B cell (primary cell): ENCODE results near the gene PEX19. TPM values are rescaled to one million over a fixed set of nuclear protein-coding genes. Genes with fewer than 3 reads are reported as not detected.
A peak's percentile ranks its signal among the peaks of the same experiment; 100 is the strongest.

Experiments used
- ATAC-seq: fragments of 200-7000 bp; cut with Tn5 transposase; one replicate; pipeline ENCODE4 v1.10.0; 2021; ENCODE audit warnings: low read depth, mild to moderate bottlenecking, moderate number of reproducible peaks, moderate library complexity
- CTCF ChIA-PET: fragments of 350-600 bp; sonication (Branson Sonifier 250); formaldehyde crosslinking; loops from one replicate; lab custom pipeline; 2021; ENCODE audit warnings: antibody characterized with exemption, inconsistent platforms; lab: Charles Lee
- POLR2A ChIA-PET: fragments of 350-600 bp; sonication (Branson Sonifier 250); formaldehyde crosslinking; loops from one replicate; lab custom pipeline; 2021; ENCODE audit warnings: antibody characterized with exemption; lab: Charles Lee
- DNase-seq: peaks from one replicate; pipeline ENCODE4 v3.0.0; 2013
- H2AFZ ChIP-seq: 2 replicates; pipeline ENCODE4 v1.6.1; 2012; ENCODE audit warnings: mild to moderate bottlenecking, low read depth, low read length; ENCODE audit not compliant: insufficient read depth, poor library complexity, severe bottlenecking
- H3K27ac ChIP-seq, 2 donors: 1 replicate in 1 of 2; 2 replicates in 1 of 2; pipeline ENCODE4 v1.5.1; 2012 to 2013; ENCODE audit warnings: low read length in 2 of 2, mild to moderate bottlenecking in 2 of 2, moderate library complexity in 1 of 2
- H3K27me3 ChIP-seq, 4 experiments: fragments of 200-600 bp in 1 of 4; sonication (generic) in 1 of 4; replicated peaks in 1 of 4; 1 replicate in 2 of 4; 2 replicates in 2 of 4; pipeline versions ENCODE4 v1.6.1 to v1.7.0; 2013 to 2016; ENCODE audit warnings: low read length in 3 of 4, mild to moderate bottlenecking in 2 of 4, mixed read lengths in 1 of 4, moderate library complexity in 1 of 4; ENCODE audit not compliant: insufficient read depth in 4 of 4, control insufficient read depth in 3 of 4; ENCODE audit errors: control extremely low read depth in 1 of 4
- H3K36me3 ChIP-seq, 2 experiments: replicated peaks in 1 of 2; 1 replicate in 1 of 2; 2 replicates in 1 of 2; pipeline versions ENCODE4 v1.6.1 to v1.7.1; 2013; ENCODE audit warnings: low read length in 1 of 2; ENCODE audit not compliant: insufficient read depth in 2 of 2, control insufficient read depth in 1 of 2; ENCODE audit errors: control extremely low read depth in 1 of 2, extremely low read depth in 1 of 2
- H3K4me1 ChIP-seq, 2 donors: fragments of 200-600 bp in 1 of 2; sonication (generic) in 1 of 2; 1 replicate in 1 of 2; 2 replicates in 1 of 2; pipeline versions ENCODE4 v1.5.1 to v1.6.1; 2013 to 2017; ENCODE audit warnings: low read length in 2 of 2; ENCODE audit not compliant: control insufficient read depth in 2 of 2, insufficient read depth in 2 of 2
- H3K4me2 ChIP-seq: replicated peaks from 2 replicates; pipeline ENCODE3; 2012; ENCODE audit warnings: mild to moderate bottlenecking, low read depth, low read length; ENCODE audit not compliant: poor library complexity, severe bottlenecking
- H3K4me3 ChIP-seq, 5 experiments: fragments of 200-600 bp in 1 of 5; sonication (generic) in 1 of 5; 1 replicate in 3 of 5; 2 replicates in 2 of 5; pipeline versions ENCODE4 v1.5.1 to v1.7.0; 2011 to 2016; ENCODE audit warnings: low read length in 4 of 5, mild to moderate bottlenecking in 4 of 5, low read depth in 2 of 5, control low read depth in 1 of 5, moderate library complexity in 1 of 5; ENCODE audit not compliant: insufficient read depth in 1 of 5; ENCODE audit errors: control extremely low read depth in 1 of 5, extremely low read depth in 1 of 5
- H3K79me2 ChIP-seq: fragments of 200-600 bp; sonication (generic); one replicate; pipeline ENCODE4 v1.6.0; 2016; ENCODE audit warnings: low read length; ENCODE audit not compliant: control insufficient read depth, insufficient read depth
- H3K9ac ChIP-seq: fragments of 200-600 bp; sonication (generic); 2 replicates; pipeline ENCODE4 v1.6.1; 2017; ENCODE audit warnings: mild to moderate bottlenecking, low read length, moderate library complexity
- H3K9me3 ChIP-seq, 3 donors: one replicate each; pipeline versions ENCODE4 v1.6.1 to v1.7.1; 2013; ENCODE audit warnings: low read length in 2 of 3; ENCODE audit not compliant: control insufficient read depth in 2 of 3, insufficient read depth in 1 of 3; ENCODE audit errors: control extremely low read depth in 1 of 3
- H4K20me1 ChIP-seq: 2 replicates; pipeline ENCODE4 v1.6.0; 2012; ENCODE audit warnings: mild to moderate bottlenecking, low read length; ENCODE audit not compliant: insufficient read depth, control insufficient read depth, poor library complexity, severe bottlenecking
- H3K27ac Mint-ChIP-seq: one replicate; pipeline ENCODE4 v1.8.0; 2021; ENCODE audit warnings: mixed read lengths
- H3K27me3 Mint-ChIP-seq: one replicate; pipeline ENCODE4 v1.8.0; 2021; ENCODE audit warnings: mixed read lengths
- H3K4me1 Mint-ChIP-seq: one replicate; pipeline ENCODE4 v1.8.0; 2021; ENCODE audit warnings: mixed read lengths
- H3K4me3 Mint-ChIP-seq: one replicate; pipeline ENCODE4 v1.8.0; 2021; ENCODE audit warnings: mixed read lengths
- H3K9me3 Mint-ChIP-seq: one replicate; pipeline ENCODE4 v1.8.0; 2022; ENCODE audit warnings: mixed read lengths; ENCODE audit not compliant: insufficient read depth
- EZH2 ChIP-seq: IDR thresholded peaks from 2 replicates; pipeline ENCODE4 v1.6.1; 2012; ENCODE audit warnings: borderline replicate concordance, low read depth, mild to moderate bottlenecking, moderate library complexity, low read length; ENCODE audit not compliant: insufficient read depth, poor library complexity, severe bottlenecking
- WGBS: methylation state at CpG from one replicate; pipeline ENCODE4 v1.1.5; 2013; ENCODE audit warnings: missing lambda C conversion rate; ENCODE audit not compliant: insufficient coverage; 5-methylcytosine and 5-hydroxymethylcytosine counted together
- intact Hi-C: fragments of 100-400 bp; cut with micrococcal nuclease; formaldehyde crosslinking; loops from one replicate; pipeline ENCODE4 v1.10.0; 2022
- polyA plus RNA-seq: library from polyadenylated mRNA; depleted of rRNA; stranded (reverse); fragments of >200 nt; gene quantifications from 2 replicates; pipeline ENCODE4 v1.2.3, GENCODE V29; 2012
- total RNA-seq, 2 donors: library from RNA; stranded (reverse); fragments of 120-200 nt in 1 of 2; gene quantifications; 1 replicate in 1 of 2; 2 replicates in 1 of 2; pipeline versions ENCODE4 v1.2.3 to v1.2.4, GENCODE V29; 2013 to 2022
- TF ChIP-seq, protein P1 (sequence below): fragments of 200-600 bp; IDR thresholded peaks from one replicate; pipeline ENCODE4 v1.8.0; 2022; ENCODE audit warnings: antibody characterized with exemption, mild to moderate bottlenecking

The PEX19 gene
- total and polyA plus RNA-seq, 2 donors (not counting 1 experiment from before 2014, with no cell fraction given) = 20.3 to 56.0 TPM

GRCh38 chr1:160315359-160315758, 30.4 kb upstream of the PEX19 start:
- WGBS = 89% methylated on average over 2 of the region's 2 CpGs
- H3K4me3 Mint-ChIP-seq = no peak overlapping the region
- Histone ChIP-seq H3K79me2 (peaks cover 20% of the 10 kb centered on the region), H3K27me3 (no peaks in the 10 kb centered on the region), H3K4me3 (no peak overlapping the region), H3K4me2 (no peak overlapping the region), H3K9me3 (peaks cover 0 to 11% (median 5%) of the 10 kb centered on the region in 3 donors), H3K36me3 (peaks cover 26 to 84% of the 10 kb centered on the region in 2 experiments), H2AFZ (no peak overlapping the region), H3K4me1 (no peaks in the 10 kb centered on the region), H4K20me1 (peaks cover 14% of the 10 kb centered on the region), H3K9ac (no peak overlapping the region), H3K27ac (no peak overlapping the region)
- POLR2A ChIA-PET = no interaction called here
- intact Hi-C loops = no loop called here
- no peak for TF ChIP-seq EZH2
- TF ChIP-seq, protein P1, sequence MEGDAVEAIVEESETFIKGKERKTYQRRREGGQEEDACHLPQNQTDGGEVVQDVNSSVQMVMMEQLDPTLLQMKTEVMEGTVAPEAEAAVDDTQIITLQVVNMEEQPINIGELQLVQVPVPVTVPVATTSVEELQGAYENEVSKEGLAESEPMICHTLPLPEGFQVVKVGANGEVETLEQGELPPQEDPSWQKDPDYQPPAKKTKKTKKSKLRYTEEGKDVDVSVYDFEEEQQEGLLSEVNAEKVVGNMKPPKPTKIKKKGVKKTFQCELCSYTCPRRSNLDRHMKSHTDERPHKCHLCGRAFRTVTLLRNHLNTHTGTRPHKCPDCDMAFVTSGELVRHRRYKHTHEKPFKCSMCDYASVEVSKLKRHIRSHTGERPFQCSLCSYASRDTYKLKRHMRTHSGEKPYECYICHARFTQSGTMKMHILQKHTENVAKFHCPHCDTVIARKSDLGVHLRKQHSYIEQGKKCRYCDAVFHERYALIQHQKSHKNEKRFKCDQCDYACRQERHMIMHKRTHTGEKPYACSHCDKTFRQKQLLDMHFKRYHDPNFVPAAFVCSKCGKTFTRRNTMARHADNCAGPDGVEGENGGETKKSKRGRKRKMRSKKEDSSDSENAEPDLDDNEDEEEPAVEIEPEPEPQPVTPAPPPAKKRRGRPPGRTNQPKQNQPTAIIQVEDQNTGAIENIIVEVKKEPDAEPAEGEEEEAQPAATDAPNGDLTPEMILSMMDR = no peak
- H3K4me1 Mint-ChIP-seq = peaks cover 2% of the 10 kb centered on the region
- H3K27ac Mint-ChIP-seq = no peak overlapping the region
- ATAC-seq (no peak), DNase-seq (no peak)
- no peaks in the 10 kb centered on the region for H3K27me3 Mint-ChIP-seq
- CTCF ChIA-PET = no interaction called here
- H3K9me3 Mint-ChIP-seq = peaks cover 7% of the 10 kb centered on the region

DNA sequence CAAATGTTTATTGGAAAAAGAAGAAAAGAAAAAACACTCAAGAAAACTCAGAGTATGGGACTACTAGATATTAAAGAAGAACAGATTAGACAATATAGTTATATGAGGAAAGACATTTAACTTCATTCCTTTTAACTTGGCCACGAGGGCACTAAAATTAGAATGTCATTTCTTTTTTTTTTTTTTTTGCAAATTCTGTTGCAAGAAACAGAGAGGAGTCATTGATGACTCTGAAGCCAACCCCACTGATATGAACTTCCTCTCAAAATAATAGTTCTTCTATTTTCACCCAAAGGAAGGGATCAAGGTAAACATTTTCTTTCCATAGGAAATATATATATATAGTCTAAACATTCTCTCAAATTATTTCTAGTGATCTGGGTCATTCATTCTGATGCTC, 24.6 kb upstream of the PEX19 start:
- ATAC-seq = no peak
- H3K36me3 ChIP-seq = peaks cover 39 to 91% of the 10 kb centered on the region in 2 experiments
- H3K9ac ChIP-seq = no peak overlapping the region
- H3K27me3 ChIP-seq = no peaks in the 10 kb centered on the region
- no peak for TF ChIP-seq EZH2
- TF ChIP-seq, protein P1 = no peak
- peaks cover 7 to 22% of the 10 kb centered on the region in 2 donors for H3K4me1 ChIP-seq
- H3K27ac ChIP-seq = peak overlapping the region in 1 of 2 donors; percentile 40
- H2AFZ ChIP-seq = no peak overlapping the region
- peak overlapping the region; percentile 43 for H3K27ac Mint-ChIP-seq
- ChIA-PET CTCF (interaction anchor here (5.8 kb wide), 1 partner anchor 18 kb away, joined by 42 read pairs; no protein-coding TSS in a partner anchor), POLR2A (no interaction called here)
- no peaks in the 10 kb centered on the region for H3K27me3 Mint-ChIP-seq
- no peak overlapping the region for H3K4me2 ChIP-seq
- no CpG with 5 or more reads among the region's 1 CpG for WGBS
- no peak overlapping the region for H3K4me3 Mint-ChIP-seq
- no peaks in the 10 kb centered on the region for H3K9me3 Mint-ChIP-seq
- no peak for DNase-seq
- peaks cover under 1% of the 10 kb centered on the region for H4K20me1 ChIP-seq
- no peak overlapping the region for H3K4me3 ChIP-seq
- intact Hi-C loops = no loop called here
- H3K79me2 ChIP-seq = peaks cover 7% of the 10 kb centered on the region
- H3K9me3 ChIP-seq = no peaks in the 10 kb centered on the region
- H3K4me1 Mint-ChIP-seq = peaks cover 35% of the 10 kb centered on the region
